OCI-LY7 (cell line): ENCODE measurements around the gene GGT6.
"Not testable (repeated sequence)": the region's sequence is repeated elsewhere in the genome, so short reads cannot be mapped to it uniquely, and the experiment has no call there.

Experiments
- CTCF ChIP-seq: fragments of 200-600 bp; sonication (generic); conservative IDR thresholded peaks from 2 replicates; pipeline ENCODE4 v1.5.1; 2014; ENCODE audit warnings: mild to moderate bottlenecking, antibody characterized with exemption, low read length, moderate library complexity, mixed read lengths
- EZH2phosphoT487 ChIP-seq: fragments of 200-600 bp; sonication (generic); IDR thresholded peaks from 2 replicates; pipeline ENCODE4 v1.6.1; 2018; ENCODE audit warnings: low read depth, borderline replicate concordance, mild to moderate bottlenecking, mixed run types, antibody characterized with exemption, low read length, moderate library complexity, mixed read lengths

- not testable (repeated sequence) for TF ChIP-seq CTCF, EZH2phosphoT487
Measured at GRCh38 chr17:4604736-4605135, 44.4 kb upstream of the GGT6 start.
